ENCODE measurements around the gene PRKAR1B.

Gene PRKAR1B

GRCh38 chr7:516606-517456 is 210.2 kb downstream of the PRKAR1B start:
- no peak for DNase-seq

GRCh38 chr7:516216-516605 is 210.9 kb downstream of the PRKAR1B start:
- DNase-seq: no peak

- DNase-seq: no peak
These were observed 211.5 kb downstream of the PRKAR1B start for GRCh38 chr7:515628-516027.

GRCh38 chr7:514651-515598 is 212.2 kb downstream of the PRKAR1B start:
- no peak for DNase-seq

GRCh38 chr7:514242-514641 is 212.8 kb downstream of the PRKAR1B start:
- no peak for DNase-seq

GRCh38 chr7:513521-514166 is 213.4 kb downstream of the PRKAR1B start:
- DNase-seq: no peak

GRCh38 chr7:512541-513311 is 214.4 kb downstream of the PRKAR1B start:
- DNase-seq: no peak

GRCh38 chr7:512146-512510 is 215.0 kb downstream of the PRKAR1B start:
- no peak for DNase-seq

- no peak for DNase-seq
These were observed 215.5 kb downstream of the PRKAR1B start for GRCh38 chr7:511476-512145.

GRCh38 chr7:510782-511281 is 216.2 kb downstream of the PRKAR1B start:
- DNase-seq: no peak

- DNase-seq: no peak
These were observed 217.0 kb downstream of the PRKAR1B start for GRCh38 chr7:510131-510481.

GRCh38 chr7:509426-510130 is 217.5 kb downstream of the PRKAR1B start:
- DNase-seq: no peak

- DNase-seq: no peak
These were observed 218.5 kb downstream of the PRKAR1B start for GRCh38 chr7:508461-509170.

- no peak for DNase-seq
These were observed 219.3 kb downstream of the PRKAR1B start for GRCh38 chr7:507623-508300.

GRCh38 chr7:506921-507622 is 220.0 kb downstream of the PRKAR1B start:
- DNase-seq: no peak

GRCh38 chr7:506391-506831 is 220.7 kb downstream of the PRKAR1B start:
- no peak for DNase-seq

- DNase-seq: no peak
These were observed 221.9 kb downstream of the PRKAR1B start for GRCh38 chr7:505171-505570.

- DNase-seq: no peak
These were observed 222.6 kb downstream of the PRKAR1B start for GRCh38 chr7:504221-505111.

Data from activated CD4-positive, alpha-beta T cell treated with anti-CD3 and anti-CD28 coated beads, Interleukin-2, amount 50 U/mL, for 4 hours (primary cell).